ENCODE data around the gene MGAT4D.

GRCh38 chr4:140529434-140529833 is 31.3 kb upstream of the MGAT4D start:
- TF ChIP-seq MYC (IDR thresholded peaks at IDR 0.05; ENCODE audit: low read depth, low read length), result no peak
- TF ChIP-seq, protein P1, sequence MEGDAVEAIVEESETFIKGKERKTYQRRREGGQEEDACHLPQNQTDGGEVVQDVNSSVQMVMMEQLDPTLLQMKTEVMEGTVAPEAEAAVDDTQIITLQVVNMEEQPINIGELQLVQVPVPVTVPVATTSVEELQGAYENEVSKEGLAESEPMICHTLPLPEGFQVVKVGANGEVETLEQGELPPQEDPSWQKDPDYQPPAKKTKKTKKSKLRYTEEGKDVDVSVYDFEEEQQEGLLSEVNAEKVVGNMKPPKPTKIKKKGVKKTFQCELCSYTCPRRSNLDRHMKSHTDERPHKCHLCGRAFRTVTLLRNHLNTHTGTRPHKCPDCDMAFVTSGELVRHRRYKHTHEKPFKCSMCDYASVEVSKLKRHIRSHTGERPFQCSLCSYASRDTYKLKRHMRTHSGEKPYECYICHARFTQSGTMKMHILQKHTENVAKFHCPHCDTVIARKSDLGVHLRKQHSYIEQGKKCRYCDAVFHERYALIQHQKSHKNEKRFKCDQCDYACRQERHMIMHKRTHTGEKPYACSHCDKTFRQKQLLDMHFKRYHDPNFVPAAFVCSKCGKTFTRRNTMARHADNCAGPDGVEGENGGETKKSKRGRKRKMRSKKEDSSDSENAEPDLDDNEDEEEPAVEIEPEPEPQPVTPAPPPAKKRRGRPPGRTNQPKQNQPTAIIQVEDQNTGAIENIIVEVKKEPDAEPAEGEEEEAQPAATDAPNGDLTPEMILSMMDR (IDR thresholded peaks at IDR 0.05; ENCODE audit: low read depth, low read length), result no peak

All from NB4 (cell line).